ENCODE results near the gene TCFL5.

DNA sequence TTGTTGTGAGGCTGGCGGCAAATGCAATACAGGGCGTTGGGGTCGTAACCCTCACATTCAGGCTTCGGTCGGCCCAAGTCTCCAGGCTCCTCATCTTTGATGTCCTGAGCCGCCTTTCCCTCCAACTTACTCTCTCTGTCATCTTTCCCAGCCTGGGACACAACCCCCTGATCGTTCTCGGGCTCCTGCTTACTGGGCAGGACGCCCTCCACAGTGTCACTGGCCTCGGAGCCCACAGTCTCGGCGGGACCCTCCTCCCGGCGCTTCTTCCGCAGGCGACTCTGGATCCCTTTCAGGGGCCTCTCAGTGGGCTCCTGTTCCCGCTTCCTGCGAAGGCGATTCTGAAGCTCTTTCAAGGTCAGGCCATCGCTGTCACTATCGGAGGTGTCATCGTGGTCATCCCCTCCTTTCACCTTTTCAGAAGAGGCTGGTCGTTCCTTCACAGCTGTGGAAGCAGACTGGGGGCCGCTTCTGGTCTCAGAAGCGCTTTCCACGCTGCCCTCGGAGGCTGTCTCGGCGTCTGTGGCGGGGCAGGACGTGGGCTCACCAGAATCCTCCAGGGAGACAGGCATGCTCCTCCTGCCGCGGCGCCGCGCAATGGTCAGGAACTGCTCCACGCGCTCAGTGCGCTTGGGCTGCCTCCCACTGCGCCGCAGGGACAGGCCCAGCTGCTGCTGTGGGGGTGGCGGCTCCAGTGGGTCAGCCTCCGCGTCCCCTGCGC is 49.3 kb upstream of the TCFL5 start:
- TF ChIP-seq POLR2A (IDR thresholded peaks at IDR 0.05): no peak
- TF ChIP-seq, protein P1, sequence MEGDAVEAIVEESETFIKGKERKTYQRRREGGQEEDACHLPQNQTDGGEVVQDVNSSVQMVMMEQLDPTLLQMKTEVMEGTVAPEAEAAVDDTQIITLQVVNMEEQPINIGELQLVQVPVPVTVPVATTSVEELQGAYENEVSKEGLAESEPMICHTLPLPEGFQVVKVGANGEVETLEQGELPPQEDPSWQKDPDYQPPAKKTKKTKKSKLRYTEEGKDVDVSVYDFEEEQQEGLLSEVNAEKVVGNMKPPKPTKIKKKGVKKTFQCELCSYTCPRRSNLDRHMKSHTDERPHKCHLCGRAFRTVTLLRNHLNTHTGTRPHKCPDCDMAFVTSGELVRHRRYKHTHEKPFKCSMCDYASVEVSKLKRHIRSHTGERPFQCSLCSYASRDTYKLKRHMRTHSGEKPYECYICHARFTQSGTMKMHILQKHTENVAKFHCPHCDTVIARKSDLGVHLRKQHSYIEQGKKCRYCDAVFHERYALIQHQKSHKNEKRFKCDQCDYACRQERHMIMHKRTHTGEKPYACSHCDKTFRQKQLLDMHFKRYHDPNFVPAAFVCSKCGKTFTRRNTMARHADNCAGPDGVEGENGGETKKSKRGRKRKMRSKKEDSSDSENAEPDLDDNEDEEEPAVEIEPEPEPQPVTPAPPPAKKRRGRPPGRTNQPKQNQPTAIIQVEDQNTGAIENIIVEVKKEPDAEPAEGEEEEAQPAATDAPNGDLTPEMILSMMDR (IDR thresholded peaks at IDR 0.05): no peak

Measured in adrenal gland (tissue), 5 donors.